ENCODE data around the gene PALLD. TPM values are rescaled to one million over a fixed set of nuclear protein-coding genes. Genes with fewer than 3 reads are reported as not detected.

PALLD gene
- total RNA-seq, 5 donors from 2014 or later (not counting 1 experiment from before 2014, with no cell fraction given) = 0.56 to 1.9 (median 0.93) TPM

- Histone ChIP-seq H3K27ac (ENCODE audit: low read length) (no peak overlapping the region), H3K27me3 (replicated peaks in 1 of 2; ENCODE audit: control insufficient read depth in 2 of 2, extremely low read depth in 1 of 2, insufficient read depth in 2 of 2, low read length in 1 of 2) (no peaks in the 10 kb centered on the region), H3K4me3 (ENCODE audit: control insufficient read depth in 1 of 2, extremely low read depth in 1 of 2, low read length in 1 of 2) (no peak overlapping the region), H3K36me3 (ENCODE audit: control insufficient read depth in 2 of 2, extremely low read depth in 1 of 2, insufficient read depth in 1 of 2, low read length in 1 of 2) (no peaks in the 10 kb centered on the region), H3K4me1 (ENCODE audit: control insufficient read depth in 1 of 2, extremely low read depth in 1 of 2, insufficient read depth in 2 of 2, low read length in 2 of 2) (no peaks in the 10 kb centered on the region), H3K9me3 (no peaks in the 10 kb centered on the region)
- CTCF ChIA-PET = interaction anchor here in 1 of 2 donors (0.6 kb wide), 1 partner anchor 56 kb away, joined by 3 read pairs; no protein-coding TSS in a partner anchor
- POLR2A ChIA-PET = no interaction called here
- Mint-ChIP-seq H3K36me3 (no peaks in the 10 kb centered on the region), H3K4me3 (no peak overlapping the region), H3K4me1 (no peaks in the 10 kb centered on the region), H3K27ac (no peak overlapping the region), H3K27me3 (peaks cover 7 to 14% of the 10 kb centered on the region in 2 donors), H3K9me3 (no peaks in the 10 kb centered on the region)
- ATAC-seq (replicated peaks in 1 of 4) (no peak), DNase-seq (no peak)
- 100% methylated on average over 2 of the region's 4 CpGs for WGBS (ENCODE audit: insufficient coverage)
Observed at GRCh38 chr4:168531305-168531704, 34.5 kb downstream of the PALLD start.

GRCh38 chr4:168534535-168534934 is 37.7 kb downstream of the PALLD start:
- no peak overlapping the region for H3K27ac ChIP-seq (ENCODE audit: low read length)
- CTCF ChIA-PET = no interaction called here
- H3K36me3 ChIP-seq (ENCODE audit: control insufficient read depth in 2 of 2, extremely low read depth in 1 of 2, insufficient read depth in 1 of 2, low read length in 1 of 2) = no peaks in the 10 kb centered on the region
- DNase-seq (no peak), ATAC-seq (replicated peaks in 1 of 4) (no peak)
- POLR2A ChIA-PET = no interaction called here
- no CpG with 5 or more reads among the region's 1 CpG for WGBS (ENCODE audit: insufficient coverage)
- no peak overlapping the region for H3K27ac Mint-ChIP-seq
- H3K4me1 Mint-ChIP-seq = no peaks in the 10 kb centered on the region
- H3K4me3 Mint-ChIP-seq = no peak overlapping the region
- H3K9me3 Mint-ChIP-seq = no peaks in the 10 kb centered on the region
- no peaks in the 10 kb centered on the region for H3K27me3 ChIP-seq (replicated peaks in 1 of 2; ENCODE audit: control insufficient read depth in 2 of 2, extremely low read depth in 1 of 2, insufficient read depth in 2 of 2, low read length in 1 of 2)
- H3K36me3 Mint-ChIP-seq = no peaks in the 10 kb centered on the region
- H3K4me3 ChIP-seq (ENCODE audit: control insufficient read depth in 1 of 2, extremely low read depth in 1 of 2, low read length in 1 of 2) = no peak overlapping the region
- no peaks in the 10 kb centered on the region for H3K9me3 ChIP-seq
- peaks cover 0 to 2% of the 10 kb centered on the region in 2 donors for H3K27me3 Mint-ChIP-seq
- H3K4me1 ChIP-seq (ENCODE audit: control insufficient read depth in 1 of 2, extremely low read depth in 1 of 2, insufficient read depth in 2 of 2, low read length in 2 of 2) = no peaks in the 10 kb centered on the region

DNA sequence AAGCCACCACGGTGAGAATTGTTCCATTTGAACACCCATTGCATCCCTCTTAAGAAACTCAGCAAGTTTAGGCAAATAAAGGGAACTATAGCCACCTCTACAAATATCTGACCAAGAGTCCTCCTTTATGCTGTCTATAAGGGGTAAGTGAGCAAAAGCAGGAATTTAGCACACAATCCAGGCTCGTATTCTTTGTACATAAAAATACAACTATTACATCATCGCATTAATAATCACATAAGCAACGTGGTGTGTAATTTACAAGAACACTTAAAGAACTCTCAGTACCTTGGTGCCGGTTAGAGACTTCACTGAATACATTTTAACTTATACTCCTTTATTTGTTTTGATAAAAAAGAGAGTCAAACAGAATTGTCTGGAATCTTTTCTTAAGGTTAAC is 38.8 kb downstream of the PALLD start:
- Mint-ChIP-seq H3K4me3 (no peak overlapping the region), H3K9me3 (no peaks in the 10 kb centered on the region), H3K36me3 (no peaks in the 10 kb centered on the region), H3K27ac (no peak overlapping the region), H3K4me1 (no peaks in the 10 kb centered on the region), H3K27me3 (peaks cover 2 to 4% of the 10 kb centered on the region in 2 donors)
- Histone ChIP-seq H3K4me3 (ENCODE audit: control insufficient read depth in 1 of 2, extremely low read depth in 1 of 2, low read length in 1 of 2) (no peak overlapping the region), H3K4me1 (ENCODE audit: control insufficient read depth in 1 of 2, extremely low read depth in 1 of 2, insufficient read depth in 2 of 2, low read length in 2 of 2) (no peaks in the 10 kb centered on the region), H3K27ac (ENCODE audit: low read length) (no peak overlapping the region), H3K27me3 (replicated peaks in 1 of 2; ENCODE audit: control insufficient read depth in 2 of 2, extremely low read depth in 1 of 2, insufficient read depth in 2 of 2, low read length in 1 of 2) (no peaks in the 10 kb centered on the region), H3K36me3 (ENCODE audit: control insufficient read depth in 2 of 2, extremely low read depth in 1 of 2, insufficient read depth in 1 of 2, low read length in 1 of 2) (no peaks in the 10 kb centered on the region), H3K9me3 (no peaks in the 10 kb centered on the region)
- ATAC-seq (replicated peaks in 1 of 4) (no peak), DNase-seq (no peak)
- WGBS (ENCODE audit: insufficient coverage) = no CpG with 5 or more reads among the region's 5 CpGs
- ChIA-PET CTCF (no interaction called here), POLR2A (no interaction called here)

- no peaks in the 10 kb centered on the region for H3K9me3 ChIP-seq
- H3K27me3 Mint-ChIP-seq = peaks cover 2 to 4% of the 10 kb centered on the region in 2 donors
- ATAC-seq (replicated peaks in 1 of 4) = no peak
- POLR2A ChIA-PET = no interaction called here
- no peaks in the 10 kb centered on the region for H3K9me3 Mint-ChIP-seq
- CTCF ChIA-PET = no interaction called here
- H3K4me1 ChIP-seq (ENCODE audit: control insufficient read depth in 1 of 2, extremely low read depth in 1 of 2, insufficient read depth in 2 of 2, low read length in 2 of 2) = no peaks in the 10 kb centered on the region
- no peak for DNase-seq
- WGBS (ENCODE audit: insufficient coverage) = 80% methylated on average over 1 of the region's 7 CpGs
- H3K27ac ChIP-seq (ENCODE audit: low read length) = no peak overlapping the region
- no peaks in the 10 kb centered on the region for H3K4me1 Mint-ChIP-seq
- no peaks in the 10 kb centered on the region for H3K36me3 Mint-ChIP-seq
- no peaks in the 10 kb centered on the region for H3K27me3 ChIP-seq (replicated peaks in 1 of 2; ENCODE audit: control insufficient read depth in 2 of 2, extremely low read depth in 1 of 2, insufficient read depth in 2 of 2, low read length in 1 of 2)
- no peak overlapping the region for H3K4me3 Mint-ChIP-seq
- H3K4me3 ChIP-seq (ENCODE audit: control insufficient read depth in 1 of 2, extremely low read depth in 1 of 2, low read length in 1 of 2) = no peak overlapping the region
- no peak overlapping the region for H3K27ac Mint-ChIP-seq
- H3K36me3 ChIP-seq (ENCODE audit: control insufficient read depth in 2 of 2, extremely low read depth in 1 of 2, insufficient read depth in 1 of 2, low read length in 1 of 2) = no peaks in the 10 kb centered on the region
Observed at GRCh38 chr4:168536448-168536847, 39.6 kb downstream of the PALLD start.

- CTCF ChIA-PET = interaction anchor here in 1 of 2 donors (0.5 kb wide), 1 partner anchor 25 kb away, joined by 3 read pairs; no protein-coding TSS in a partner anchor
- no peak overlapping the region for H3K27ac ChIP-seq (ENCODE audit: low read length)
- no peak overlapping the region for H3K27ac Mint-ChIP-seq
- no CpG with 5 or more reads among the region's 4 CpGs for WGBS (ENCODE audit: insufficient coverage)
- no peaks in the 10 kb centered on the region for H3K36me3 ChIP-seq (ENCODE audit: control insufficient read depth in 2 of 2, extremely low read depth in 1 of 2, insufficient read depth in 1 of 2, low read length in 1 of 2)
- no peaks in the 10 kb centered on the region for H3K4me1 Mint-ChIP-seq
- POLR2A ChIA-PET = no interaction called here
- no peaks in the 10 kb centered on the region for H3K27me3 ChIP-seq (replicated peaks in 1 of 2; ENCODE audit: control insufficient read depth in 2 of 2, extremely low read depth in 1 of 2, insufficient read depth in 2 of 2, low read length in 1 of 2)
- no peaks in the 10 kb centered on the region for H3K9me3 ChIP-seq
- no peak overlapping the region for H3K4me3 Mint-ChIP-seq
- no peaks in the 10 kb centered on the region for H3K36me3 Mint-ChIP-seq
- peaks cover 3 to 4% of the 10 kb centered on the region in 2 donors for H3K27me3 Mint-ChIP-seq
- ATAC-seq (replicated peaks in 1 of 4) = no peak
- no peaks in the 10 kb centered on the region for H3K4me1 ChIP-seq (ENCODE audit: control insufficient read depth in 1 of 2, extremely low read depth in 1 of 2, insufficient read depth in 2 of 2, low read length in 2 of 2)
- no peak for DNase-seq
- no peaks in the 10 kb centered on the region for H3K9me3 Mint-ChIP-seq
- H3K4me3 ChIP-seq (ENCODE audit: control insufficient read depth in 1 of 2, extremely low read depth in 1 of 2, low read length in 1 of 2) = no peak overlapping the region
Observed at GRCh38 chr4:168537086-168537485, 40.2 kb downstream of the PALLD start.

- POLR2A ChIA-PET = no interaction called here
- H3K4me1 Mint-ChIP-seq = no peaks in the 10 kb centered on the region
- peaks cover 4% of the 10 kb centered on the region in 2 donors for H3K27me3 Mint-ChIP-seq
- CTCF ChIA-PET = interaction anchor here in 1 of 2 donors (0.5 kb wide), 1 partner anchor 24 kb away, joined by 3 read pairs; no protein-coding TSS in a partner anchor
- DNase-seq (no peak), ATAC-seq (replicated peaks in 1 of 4) (no peak)
- H3K9me3 Mint-ChIP-seq = no peaks in the 10 kb centered on the region
- no peak overlapping the region for H3K27ac Mint-ChIP-seq
- no peak overlapping the region for H3K4me3 Mint-ChIP-seq
- WGBS (ENCODE audit: insufficient coverage) = 90% methylated on average over 2 of the region's 3 CpGs
- H3K27me3 ChIP-seq (replicated peaks in 1 of 2; ENCODE audit: control insufficient read depth in 2 of 2, extremely low read depth in 1 of 2, insufficient read depth in 2 of 2, low read length in 1 of 2) = no peaks in the 10 kb centered on the region
- H3K9me3 ChIP-seq = no peaks in the 10 kb centered on the region
- no peak overlapping the region for H3K4me3 ChIP-seq (ENCODE audit: control insufficient read depth in 1 of 2, extremely low read depth in 1 of 2, low read length in 1 of 2)
- no peaks in the 10 kb centered on the region for H3K4me1 ChIP-seq (ENCODE audit: control insufficient read depth in 1 of 2, extremely low read depth in 1 of 2, insufficient read depth in 2 of 2, low read length in 2 of 2)
- no peaks in the 10 kb centered on the region for H3K36me3 ChIP-seq (ENCODE audit: control insufficient read depth in 2 of 2, extremely low read depth in 1 of 2, insufficient read depth in 1 of 2, low read length in 1 of 2)
- no peak overlapping the region for H3K27ac ChIP-seq (ENCODE audit: low read length)
- H3K36me3 Mint-ChIP-seq = no peaks in the 10 kb centered on the region
Observed at GRCh38 chr4:168537571-168537970, 40.7 kb downstream of the PALLD start.

DNA sequence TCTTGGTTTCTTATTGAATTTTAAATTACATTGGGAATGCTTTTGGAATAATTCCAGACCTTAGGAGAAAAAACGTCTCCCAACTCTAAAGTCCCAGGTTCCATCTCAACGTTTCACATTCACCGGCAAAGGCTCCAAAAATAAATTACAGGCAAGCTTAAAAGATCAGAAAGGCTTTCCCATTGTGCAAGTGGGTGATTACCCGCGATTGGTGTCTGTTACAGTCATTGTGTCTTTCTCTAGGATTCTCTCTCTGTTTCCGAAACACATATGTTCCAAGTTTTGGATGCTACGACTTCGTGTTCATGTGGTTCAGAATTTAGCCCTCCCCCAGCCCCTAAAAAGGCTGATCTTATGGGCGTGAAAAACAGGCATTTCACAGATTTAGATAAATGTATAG is 41.8 kb downstream of the PALLD start:
- CTCF ChIA-PET = interaction anchor here (0.6 to 1.7 kb wide), 2 partner anchors 23 to 470 kb away, joined by 3 read pairs; no protein-coding TSS in a partner anchor
- H3K27me3 Mint-ChIP-seq = peaks cover 4% of the 10 kb centered on the region in 2 donors
- H3K4me1 ChIP-seq (ENCODE audit: control insufficient read depth in 1 of 2, extremely low read depth in 1 of 2, insufficient read depth in 2 of 2, low read length in 2 of 2) = no peaks in the 10 kb centered on the region
- H3K36me3 ChIP-seq (ENCODE audit: control insufficient read depth in 2 of 2, extremely low read depth in 1 of 2, insufficient read depth in 1 of 2, low read length in 1 of 2) = no peaks in the 10 kb centered on the region
- no peak overlapping the region for H3K4me3 Mint-ChIP-seq
- H3K9me3 ChIP-seq = no peaks in the 10 kb centered on the region
- ATAC-seq (replicated peaks in 1 of 4) (no peak), DNase-seq (no peak)
- H3K9me3 Mint-ChIP-seq = no peaks in the 10 kb centered on the region
- H3K27ac ChIP-seq (ENCODE audit: low read length) = no peak overlapping the region
- POLR2A ChIA-PET = no interaction called here
- H3K36me3 Mint-ChIP-seq = no peaks in the 10 kb centered on the region
- no peak overlapping the region for H3K27ac Mint-ChIP-seq
- H3K4me3 ChIP-seq (ENCODE audit: control insufficient read depth in 1 of 2, extremely low read depth in 1 of 2, low read length in 1 of 2) = no peak overlapping the region
- no peaks in the 10 kb centered on the region for H3K4me1 Mint-ChIP-seq
- H3K27me3 ChIP-seq (replicated peaks in 1 of 2; ENCODE audit: control insufficient read depth in 2 of 2, extremely low read depth in 1 of 2, insufficient read depth in 2 of 2, low read length in 1 of 2) = no peaks in the 10 kb centered on the region
- WGBS (ENCODE audit: insufficient coverage) = 90% methylated on average over 4 of the region's 9 CpGs
